Stimulated activated CD4-positive, alpha-beta T cell treated with anti-CD3 and anti-CD28 coated beads, TNF-alpha, amount 100 ng/mL, for 48 hours (primary cell): ENCODE measurements around the gene PIEZO2.

Experiments
- DNase-seq, 3 donors: peaks; one replicate each; pipeline ENCODE4 v3.0.0-alpha.2; 2020; ENCODE audit warnings: low read depth in 3 of 3

Gene PIEZO2

GRCh38 chr18:10791169-10791831 is 358.1 kb downstream of the PIEZO2 start:
- DNase-seq: no peak

- DNase-seq: no peak
These were observed 360.2 kb downstream of the PIEZO2 start for GRCh38 chr18:10789180-10789579.

- DNase-seq: peak; percentile 73 to 82 (median 81)
These were observed 362.0 kb downstream of the PIEZO2 start for GRCh38 chr18:10787293-10787901.

- DNase-seq: no peak
These were observed 363.6 kb downstream of the PIEZO2 start for GRCh38 chr18:10785798-10786197.

- no peak for DNase-seq
These were observed 364.7 kb downstream of the PIEZO2 start for GRCh38 chr18:10784596-10785202.

- DNase-seq: no peak
These were observed 365.4 kb downstream of the PIEZO2 start for GRCh38 chr18:10783941-10784340.

GRCh38 chr18:10776493-10776892 is 372.9 kb downstream of the PIEZO2 start:
- DNase-seq: no peak

- no peak for DNase-seq
These were observed 374.3 kb downstream of the PIEZO2 start for GRCh38 chr18:10775026-10775425.

- no peak for DNase-seq
These were observed 378.2 kb downstream of the PIEZO2 start for GRCh38 chr18:10771053-10771709.

- DNase-seq: no peak
These were observed 379.1 kb downstream of the PIEZO2 start for GRCh38 chr18:10770264-10770663.

GRCh38 chr18:10768221-10768620 is 381.1 kb downstream of the PIEZO2 start:
- DNase-seq: no peak

- no peak for DNase-seq
These were observed 381.7 kb downstream of the PIEZO2 start for GRCh38 chr18:10767658-10768057.

GRCh38 chr18:10760986-10761385 is 388.4 kb downstream of the PIEZO2 start:
- DNase-seq: no peak

- DNase-seq: no peak
These were observed 390.1 kb downstream of the PIEZO2 start for GRCh38 chr18:10759241-10759640.

- no peak for DNase-seq
These were observed 391.4 kb downstream of the PIEZO2 start for GRCh38 chr18:10757946-10758345.

GRCh38 chr18:10757349-10757748 is 392.0 kb downstream of the PIEZO2 start:
- DNase-seq: no peak

GRCh38 chr18:10755855-10756254 is 393.5 kb downstream of the PIEZO2 start:
- DNase-seq: no peak

- no peak for DNase-seq
These were observed 395.2 kb downstream of the PIEZO2 start for GRCh38 chr18:10754128-10754527.

- DNase-seq: no peak
These were observed 397.0 kb downstream of the PIEZO2 start for GRCh38 chr18:10752382-10752781.

- DNase-seq: no peak
These were observed 397.7 kb downstream of the PIEZO2 start for GRCh38 chr18:10751653-10752052.

GRCh38 chr18:10750191-10751035 is 399.0 kb downstream of the PIEZO2 start:
- DNase-seq: no peak

GRCh38 chr18:10748641-10749040 is 400.7 kb downstream of the PIEZO2 start:
- DNase-seq: no peak
